Measurements from ENCODE around the gene ACAA2. TPM values are rescaled to one million over a fixed set of nuclear protein-coding genes. Genes with fewer than 3 reads are reported as not detected.
"Not testable (repeated sequence)": the region's sequence is repeated elsewhere in the genome, so short reads cannot be mapped to it uniquely, and the experiment has no call there.

Gene ACAA2
- total RNA-seq, 2 experiments from 2014 or later = 5.7 to 6.2 TPM

GRCh38 chr18:49813069-49813318 is 339 bp downstream of the ACAA2 start:
- Histone ChIP-seq H3K36me3 (ENCODE audit: insufficient read depth, low read length) (no peaks in the 10 kb centered on the region), H3K4me3 (ENCODE audit: low read length) (peak overlapping the region; percentile 96), H3K27ac (ENCODE audit: low read depth in 1 of 2, low read length in 2 of 2) (peak overlapping the region; percentile 90 to 96), H3K4me1 (ENCODE audit: insufficient read depth, low read length) (peaks cover 30% of the 10 kb centered on the region), H3K9me3 (ENCODE audit: control insufficient read depth in 1 of 2, insufficient read depth in 1 of 2, low read length in 2 of 2) (no peaks in the 10 kb centered on the region), H3K27me3 (ENCODE audit: control insufficient read depth in 1 of 2, insufficient read depth in 2 of 2, low read length in 2 of 2) (no peaks in the 10 kb centered on the region)
- intact Hi-C loops (cut with DNase I, micrococcal nuclease) = loop anchor here (5.0 to 10.0 kb wide), 4 partner anchors 61 to 868 kb away; partner anchors contain the start of genes CXXC1 (in 1 of the 2) and MBD1 (in 1 of the 2)
- TF ChIP-seq CTCF (IDR thresholded peaks at IDR 0.05) = no peak
- POLR2A ChIA-PET = interaction anchor here (0.6 kb wide), 1 partner anchor 9 kb away, joined by 3 read pairs; no protein-coding TSS in a partner anchor
- Mint-ChIP-seq H3K4me3 (peak overlapping the region; percentile 100), H3K27me3 (no peaks in the 10 kb centered on the region), H3K4me1 (ENCODE audit: low read depth) (peaks cover 61% of the 10 kb centered on the region), H3K27ac (peak overlapping the region; percentile 87), H3K9me3 (peaks cover 9% of the 10 kb centered on the region), H3K36me3 (ENCODE audit: low read depth) (peaks cover 43% of the 10 kb centered on the region)
- DNase-seq = peak in 1 of 14 experiments; percentile 7
- CTCF ChIA-PET = no interaction called here
- no peak for ATAC-seq (ENCODE audit: poor library complexity)

- ChIA-PET CTCF (no interaction called here), POLR2A (interaction anchor here (0.6 to 1.6 kb wide), 2 partner anchors 7 to 10 kb away, joined by 3 to 5 read pairs; no protein-coding TSS in a partner anchor)
- Histone ChIP-seq H3K4me1 (ENCODE audit: insufficient read depth, low read length) (peaks cover 25% of the 10 kb centered on the region), H3K4me3 (ENCODE audit: low read length) (peak overlapping the region; percentile 96), H3K27me3 (ENCODE audit: control insufficient read depth in 1 of 2, insufficient read depth in 2 of 2, low read length in 2 of 2) (no peaks in the 10 kb centered on the region), H3K36me3 (ENCODE audit: insufficient read depth, low read length) (no peaks in the 10 kb centered on the region), H3K27ac (ENCODE audit: low read depth in 1 of 2, low read length in 2 of 2) (peak overlapping the region; percentile 23 to 90), H3K9me3 (ENCODE audit: control insufficient read depth in 1 of 2, insufficient read depth in 1 of 2, low read length in 2 of 2) (peaks cover 0 to 2% of the 10 kb centered on the region in 2 experiments)
- DNase-seq (peak in 1 of 14 experiments; percentile 7), ATAC-seq (ENCODE audit: poor library complexity) (no peak)
- Mint-ChIP-seq H3K27me3 (no peaks in the 10 kb centered on the region), H3K27ac (peak overlapping the region; percentile 87), H3K4me1 (ENCODE audit: low read depth) (peaks cover 56% of the 10 kb centered on the region), H3K36me3 (ENCODE audit: low read depth) (peaks cover 47% of the 10 kb centered on the region), H3K9me3 (peaks cover 9% of the 10 kb centered on the region), H3K4me3 (peak overlapping the region; percentile 100)
- no peak for TF ChIP-seq CTCF (IDR thresholded peaks at IDR 0.05)
- intact Hi-C loops (cut with DNase I, micrococcal nuclease) = loop anchor here (5.0 to 10.0 kb wide), 4 partner anchors 60 to 868 kb away; partner anchors contain the start of genes CXXC1 (in 1 of the 2) and MBD1 (in 1 of the 2)
Measured at GRCh38 chr18:49812286-49813068, 856 bp downstream of the ACAA2 start.

GRCh38 chr18:49811151-49811938 is 2.0 kb downstream of the ACAA2 start:
- POLR2A ChIA-PET = interaction anchor here (1.6 kb wide), 1 partner anchor 8 kb away, joined by 5 read pairs; no protein-coding TSS in a partner anchor
- no peak for DNase-seq
- Mint-ChIP-seq H3K27me3 (no peaks in the 10 kb centered on the region), H3K4me1 (ENCODE audit: low read depth) (peaks cover 54% of the 10 kb centered on the region), H3K36me3 (ENCODE audit: low read depth) (peaks cover 55% of the 10 kb centered on the region), H3K27ac (peak overlapping the region; percentile 87), H3K9me3 (peaks cover 9% of the 10 kb centered on the region), H3K4me3 (peak overlapping the region; percentile 100)
- Histone ChIP-seq H3K27me3 (ENCODE audit: control insufficient read depth in 1 of 2, insufficient read depth in 2 of 2, low read length in 2 of 2) (no peaks in the 10 kb centered on the region), H3K4me1 (ENCODE audit: insufficient read depth, low read length) (peaks cover 22% of the 10 kb centered on the region), H3K27ac (ENCODE audit: low read depth in 1 of 2, low read length in 2 of 2) (no peak overlapping the region), H3K36me3 (ENCODE audit: insufficient read depth, low read length) (no peaks in the 10 kb centered on the region), H3K9me3 (ENCODE audit: control insufficient read depth in 1 of 2, insufficient read depth in 1 of 2, low read length in 2 of 2) (peaks cover 0 to 4% of the 10 kb centered on the region in 2 experiments), H3K4me3 (ENCODE audit: low read length) (no peak overlapping the region)
- TF ChIP-seq CTCF (IDR thresholded peaks at IDR 0.05) = no peak
- ATAC-seq (ENCODE audit: poor library complexity) = no peak
- CTCF ChIA-PET = no interaction called here
- intact Hi-C loops (cut with DNase I, micrococcal nuclease) = loop anchor here (5.0 to 10.0 kb wide), 4 partner anchors 59 to 867 kb away; partner anchors contain the start of genes CXXC1 (in 1 of the 2) and MBD1 (in 1 of the 2)

GRCh38 chr18:49808553-49809191 is 4.7 kb downstream of the ACAA2 start:
- H3K9me3 Mint-ChIP-seq; H3K27me3 Mint-ChIP-seq; H3K27ac ChIP-seq (ENCODE audit: low read depth in 1 of 2, low read length in 2 of 2); ATAC-seq (ENCODE audit: poor library complexity); intact Hi-C loops (cut with DNase I, micrococcal nuclease); H3K4me3 Mint-ChIP-seq; H3K27ac Mint-ChIP-seq; CTCF ChIA-PET; H3K4me3 ChIP-seq (ENCODE audit: low read length); DNase-seq; H3K36me3 ChIP-seq (ENCODE audit: insufficient read depth, low read length); POLR2A ChIA-PET; H3K9me3 ChIP-seq (ENCODE audit: control insufficient read depth in 1 of 2, insufficient read depth in 1 of 2, low read length in 2 of 2); H3K27me3 ChIP-seq (ENCODE audit: control insufficient read depth in 1 of 2, insufficient read depth in 2 of 2, low read length in 2 of 2): not testable (repeated sequence)
- H3K4me1 ChIP-seq (ENCODE audit: insufficient read depth, low read length) = peaks cover 13% of the 10 kb centered on the region
- H3K36me3 Mint-ChIP-seq (ENCODE audit: low read depth) = peaks cover 60% of the 10 kb centered on the region
- H3K4me1 Mint-ChIP-seq (ENCODE audit: low read depth) = peaks cover 54% of the 10 kb centered on the region
